GM21423 (cell line): ENCODE measurements around the gene RERE.

Source experiments
- ATAC-seq: cut with Tn5 transposase; IDR thresholded peaks from one replicate; pipeline ENCODE4 v1.9.1; 2021; ENCODE audit warnings: mild to moderate bottlenecking, moderate library complexity; ENCODE audit not compliant: unreplicated experiment

Gene RERE

DNA sequence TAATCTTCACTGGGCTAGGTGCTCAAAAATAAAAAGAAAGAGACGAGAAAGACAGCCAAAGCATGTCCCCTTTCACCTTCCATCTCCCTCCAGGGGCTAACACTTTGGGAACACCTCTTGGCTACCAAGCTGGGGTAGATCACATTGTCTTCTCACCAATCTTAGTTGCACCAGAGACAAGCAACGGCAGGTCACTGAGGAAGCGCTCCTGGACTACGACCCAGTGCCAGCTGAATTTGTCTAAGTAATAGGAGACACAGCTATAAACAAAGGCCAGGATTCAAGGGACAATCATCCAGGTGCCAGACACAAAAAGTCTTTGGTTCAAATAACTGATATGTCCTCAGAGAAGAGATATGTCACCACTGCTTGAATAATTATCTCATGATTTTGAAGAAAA lies 399.1 kb downstream of the RERE start:
- no peak for ATAC-seq

DNA sequence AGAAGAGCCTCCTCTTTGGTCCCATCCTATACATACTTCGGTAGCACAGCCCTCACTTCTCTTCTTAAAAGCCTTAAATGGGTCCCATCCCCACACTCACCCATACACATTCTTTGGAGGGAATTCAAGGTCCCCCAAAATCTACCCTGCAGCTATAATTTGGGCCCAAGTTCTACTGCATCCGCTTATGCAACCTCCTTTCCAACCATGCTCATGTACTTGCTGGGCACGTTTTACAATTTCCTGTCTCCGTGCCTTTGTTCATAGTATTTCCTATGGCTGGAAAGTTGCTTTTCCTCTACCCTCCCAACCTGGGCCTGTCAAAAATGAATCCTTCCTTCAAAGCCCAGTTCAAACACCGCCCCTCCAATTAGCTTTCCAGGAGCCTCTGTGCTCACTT lies 399.8 kb downstream of the RERE start:
- ATAC-seq, result no peak

DNA sequence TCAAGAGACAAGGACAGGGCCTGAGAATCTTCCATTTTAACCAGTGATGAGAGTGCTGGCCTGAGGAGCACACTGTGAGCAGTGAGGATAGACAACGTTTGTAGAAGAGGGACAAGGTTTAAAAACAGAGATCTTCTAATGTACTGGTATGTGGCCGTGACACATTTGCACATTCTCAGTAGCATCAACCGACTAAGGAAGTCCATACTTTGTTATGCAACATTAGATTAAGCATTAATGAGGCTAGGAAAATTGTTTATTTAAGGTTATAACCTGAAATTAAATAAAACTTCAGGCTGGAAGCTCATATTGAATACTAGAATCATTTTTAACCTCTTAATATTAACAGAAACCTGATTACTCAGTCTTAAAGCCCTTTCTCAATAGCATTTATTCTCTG lies 400.6 kb downstream of the RERE start:
- ATAC-seq, result no peak

DNA sequence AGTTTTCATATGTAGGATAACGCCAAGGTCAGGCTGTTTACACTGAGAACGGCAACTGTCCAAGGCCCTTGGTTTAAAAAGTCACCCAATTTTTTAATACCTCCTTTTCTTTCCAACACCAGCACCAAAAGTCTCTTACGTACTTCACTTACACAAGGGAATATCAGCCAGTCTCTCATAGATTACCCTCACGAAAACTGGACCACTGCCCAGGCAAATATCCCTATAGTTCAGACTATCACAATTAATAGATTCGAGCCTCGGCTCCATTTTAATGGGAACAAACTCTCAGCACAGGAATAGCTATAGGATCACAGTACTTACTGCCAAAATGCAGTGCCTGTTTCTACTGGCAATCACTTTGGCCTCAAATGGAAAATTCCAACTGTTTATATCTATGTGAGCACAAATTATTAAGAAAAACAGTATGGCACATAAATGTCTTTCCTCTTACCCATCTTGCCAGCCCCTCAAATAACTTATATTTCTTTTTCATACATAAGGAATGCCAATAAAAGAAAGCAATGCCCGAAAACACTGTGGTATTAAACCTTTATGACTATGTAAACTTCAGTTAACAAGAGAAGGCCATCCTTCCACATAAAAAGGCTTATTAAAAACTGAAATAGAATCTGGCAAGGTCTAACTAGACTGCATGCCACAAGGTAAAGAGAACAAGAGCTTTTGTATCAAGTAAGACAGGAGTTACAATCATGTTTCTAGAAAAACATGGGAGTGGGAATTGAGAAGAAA lies 401.7 kb downstream of the RERE start:
- ATAC-seq, result no peak

DNA sequence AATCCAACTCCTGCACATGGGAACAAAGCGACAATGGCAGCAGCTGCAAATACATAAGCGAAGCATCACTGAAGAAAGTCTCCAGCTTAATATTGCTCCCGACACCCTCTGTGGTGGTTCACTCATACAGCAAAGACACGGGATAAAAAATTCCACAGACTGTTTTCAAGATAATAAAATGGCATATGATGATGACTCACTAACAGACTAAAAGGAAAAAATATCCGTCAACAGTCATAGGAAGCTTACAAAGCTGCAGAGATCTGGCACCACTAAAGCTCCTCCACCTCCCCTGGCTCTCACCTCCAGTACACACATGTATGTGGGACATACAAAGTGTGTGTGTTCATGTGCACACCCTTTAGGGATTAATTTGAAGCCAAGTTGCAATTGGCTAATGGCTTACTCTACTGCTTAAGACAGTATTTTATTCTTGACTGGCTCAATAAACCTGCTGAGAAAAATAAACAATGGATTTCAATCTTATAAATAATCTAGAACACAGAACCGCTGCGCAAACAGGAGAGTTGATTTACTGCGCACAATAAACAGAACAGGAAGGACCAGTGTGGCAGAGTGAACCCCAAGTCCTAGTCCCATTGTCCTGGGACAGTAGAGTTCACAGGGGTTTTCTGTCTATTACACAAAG lies 405.1 kb downstream of the RERE start:
- ATAC-seq, result no peak

DNA sequence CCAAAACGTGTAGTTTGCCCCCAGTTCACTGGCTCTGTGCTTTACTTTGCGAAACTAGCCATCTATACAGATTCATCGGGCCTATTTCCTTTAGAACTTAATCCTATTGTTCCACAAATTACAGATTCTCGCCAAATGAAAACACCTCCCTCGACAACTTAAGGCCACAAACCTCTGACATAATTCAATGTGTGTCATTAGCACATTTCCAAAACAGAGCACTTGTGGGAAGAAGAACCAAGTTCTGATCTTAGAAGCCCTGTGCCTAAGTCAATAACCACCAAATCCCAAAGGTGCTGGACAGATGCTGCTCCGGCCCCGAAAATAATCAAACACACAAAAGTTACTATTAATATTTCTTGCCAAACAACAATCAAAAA lies 405.6 kb downstream of the RERE start:
- ATAC-seq, result no peak

DNA sequence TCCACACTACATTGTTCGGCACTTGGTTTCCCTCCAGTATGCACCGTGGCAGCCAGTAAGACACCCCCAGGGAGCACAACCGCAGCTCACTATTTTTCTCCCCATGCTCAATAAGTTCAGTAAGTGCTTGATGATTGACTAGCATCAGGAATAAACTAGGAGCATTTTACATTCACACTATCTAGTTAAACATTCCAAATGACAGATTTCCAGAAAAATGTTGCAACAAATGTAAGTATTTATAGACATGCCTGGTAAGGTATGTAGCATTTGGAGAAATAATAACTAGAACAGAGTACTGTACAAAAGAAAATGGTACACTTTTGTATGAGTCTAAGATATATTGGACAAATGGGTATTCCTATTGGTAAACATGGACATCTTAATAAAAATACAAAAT lies 406.6 kb downstream of the RERE start:
- ATAC-seq, result no peak

DNA sequence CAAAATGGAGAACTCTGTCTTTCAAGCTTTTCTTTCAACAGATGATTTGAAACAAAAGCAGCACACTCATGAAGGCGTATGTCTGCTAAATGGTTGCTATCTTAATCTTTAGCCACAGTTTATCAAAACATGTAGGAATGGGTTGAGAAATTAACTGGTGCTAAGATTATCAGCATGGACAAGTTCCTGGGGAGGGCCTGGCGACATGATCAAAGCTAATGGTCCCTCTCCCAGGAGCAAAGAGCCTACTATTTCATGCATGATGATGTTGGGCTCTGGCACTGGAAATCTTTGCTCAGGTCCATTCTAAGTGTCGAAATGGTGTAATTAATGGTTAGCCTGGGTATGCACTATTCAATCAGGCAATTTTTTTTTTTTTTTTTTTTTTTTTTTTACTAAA lies 407.8 kb downstream of the RERE start:
- ATAC-seq, result no peak

DNA sequence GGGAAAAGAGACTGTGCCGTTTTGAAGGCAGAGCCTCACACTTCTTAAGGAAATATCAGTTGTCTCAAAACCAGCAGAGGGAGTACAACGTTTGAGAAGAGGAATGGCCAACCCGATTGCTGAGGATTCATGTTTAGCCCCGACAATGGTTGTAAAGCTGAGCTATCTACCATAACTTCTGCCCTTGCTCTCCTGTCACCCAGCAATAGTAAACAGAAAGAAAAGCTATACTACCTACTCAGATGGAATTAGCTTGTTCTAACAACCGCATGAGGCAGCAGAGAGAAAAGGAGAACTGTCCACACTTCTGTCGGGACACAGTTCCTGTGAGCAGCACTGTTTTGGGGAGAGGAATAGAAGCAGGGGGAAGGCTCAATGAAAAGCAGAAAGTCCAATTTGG lies 408.3 kb downstream of the RERE start:
- no peak for ATAC-seq

DNA sequence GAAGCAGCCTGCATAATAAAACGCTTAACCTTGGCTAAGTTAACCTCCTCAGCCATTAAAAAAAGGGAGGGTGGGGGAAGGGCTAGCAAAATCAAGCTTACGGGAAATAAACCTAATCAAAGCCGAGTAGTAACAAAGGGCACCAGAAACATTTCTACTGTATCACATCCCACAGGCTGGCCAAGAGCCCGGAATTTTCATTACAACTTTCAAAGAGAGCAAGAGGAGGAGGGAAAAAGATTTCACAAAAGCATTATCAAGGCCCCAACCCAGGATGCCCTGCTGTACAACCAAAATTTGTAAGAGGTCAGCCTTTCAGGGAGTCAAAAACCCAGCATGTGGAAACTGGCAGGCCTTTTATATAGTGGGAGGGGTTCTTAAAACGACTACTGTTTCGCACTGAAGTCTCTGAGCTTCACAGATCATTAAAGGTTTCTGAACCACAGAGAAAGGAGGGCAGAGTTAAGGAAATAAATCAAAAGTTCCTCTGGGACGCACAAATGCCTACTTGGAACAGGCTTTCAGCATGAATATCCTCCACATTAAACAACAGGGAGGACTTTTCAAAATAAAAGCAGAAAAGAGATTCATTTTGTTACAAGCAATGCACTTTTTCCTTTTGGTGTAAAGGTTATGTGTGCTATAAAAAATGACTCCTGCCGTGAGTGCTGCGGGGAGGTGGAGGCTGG lies 409.1 kb downstream of the RERE start:
- ATAC-seq, result no peak

DNA sequence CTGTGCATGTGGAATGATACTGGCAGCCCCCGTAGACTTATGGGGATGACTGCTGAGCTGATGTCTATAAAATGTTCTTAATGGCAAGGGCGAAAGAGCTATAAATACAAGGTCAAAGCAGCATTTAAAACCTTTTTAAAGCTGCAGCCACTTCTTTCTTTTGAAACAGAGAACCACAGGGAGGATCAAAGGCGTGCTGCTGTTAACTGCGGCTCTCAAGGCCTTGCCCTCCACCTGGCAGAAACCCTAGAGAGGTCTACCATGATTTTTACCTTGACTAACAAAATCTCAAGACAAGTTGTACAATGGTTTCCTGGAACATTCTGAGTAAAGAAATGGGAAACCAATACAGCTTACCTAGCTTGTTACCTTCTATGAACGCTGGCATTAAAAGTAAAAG lies 409.8 kb downstream of the RERE start:
- no peak for ATAC-seq

DNA sequence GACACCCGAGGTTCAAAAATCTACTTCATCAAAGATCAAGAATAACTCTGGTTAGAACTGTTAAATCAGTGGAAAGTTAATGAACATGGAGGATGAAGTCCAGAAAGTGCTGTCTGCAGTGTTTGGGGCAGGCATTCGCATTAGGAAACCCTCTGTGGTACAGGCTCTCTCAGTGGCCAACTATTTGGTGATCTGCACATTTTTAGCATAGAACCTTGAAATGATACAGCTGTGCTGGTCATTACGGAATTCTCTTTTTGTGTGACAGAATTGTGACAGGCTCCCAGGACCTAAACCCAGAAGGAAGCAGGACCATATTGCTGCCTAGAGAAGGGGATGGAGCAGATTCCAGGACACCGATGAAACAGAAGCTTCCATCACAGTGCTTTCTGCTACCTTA lies 410.5 kb downstream of the RERE start:
- no peak for ATAC-seq

DNA sequence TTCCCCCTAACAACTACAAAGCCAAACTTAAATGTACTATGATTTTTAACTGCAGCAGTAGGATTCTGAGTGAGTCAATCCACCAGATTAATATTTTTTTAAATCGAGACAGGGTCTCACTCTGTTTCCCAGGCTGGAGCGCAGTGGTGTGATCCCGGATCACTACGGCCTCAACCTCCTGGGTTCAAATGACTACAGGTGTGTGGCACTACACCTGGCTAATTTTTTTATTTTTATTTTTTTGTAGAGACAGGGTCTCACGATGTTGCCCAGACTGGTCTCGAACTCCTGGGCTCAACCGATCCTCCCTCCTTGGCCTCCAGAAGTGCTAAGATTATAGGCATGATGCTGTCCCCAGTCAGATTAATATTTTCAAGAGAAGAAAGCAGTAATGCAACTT lies 411.4 kb downstream of the RERE start:
- no peak for ATAC-seq

DNA sequence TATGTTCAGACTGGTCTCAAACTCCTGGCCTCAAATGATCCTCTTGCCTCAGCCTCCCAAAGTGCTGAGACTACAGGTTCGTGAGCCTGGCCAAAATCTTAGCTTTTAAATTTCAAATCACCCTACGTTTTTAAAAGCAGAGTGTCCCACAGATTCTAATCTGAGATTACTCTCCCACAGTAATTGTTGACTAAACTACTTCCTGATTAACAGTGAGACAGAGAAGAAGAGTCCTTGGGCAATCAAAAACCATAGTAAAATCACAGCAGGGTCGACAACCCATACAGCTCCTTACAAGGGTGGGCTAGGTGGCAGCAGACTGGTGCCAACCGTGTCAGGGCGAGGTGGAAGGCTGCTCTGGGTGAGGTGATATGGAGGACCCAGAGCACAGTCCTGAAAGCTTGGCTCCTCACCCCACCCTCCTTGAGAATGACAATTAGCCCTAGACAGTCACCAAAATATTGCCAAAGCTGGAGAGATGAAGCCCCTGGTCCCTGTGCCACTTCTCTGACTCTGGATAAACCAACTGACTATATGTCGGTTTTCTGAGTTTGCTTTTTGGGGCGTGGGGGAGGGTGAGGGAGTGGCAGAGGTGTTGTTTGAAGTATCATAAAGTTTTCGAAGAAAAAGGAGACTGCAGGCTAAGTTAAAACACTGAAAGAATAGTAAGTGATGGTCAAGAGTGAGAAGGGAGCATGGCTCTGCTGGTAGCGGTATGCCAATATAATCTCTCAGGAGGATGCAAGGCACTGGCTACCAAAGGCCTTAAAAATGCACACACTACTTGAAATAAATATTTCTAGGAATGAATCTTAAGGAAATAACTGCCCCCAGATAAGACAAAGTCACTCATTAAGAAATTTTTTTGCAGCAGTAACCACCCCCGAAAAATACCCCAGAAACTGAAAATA lies 412.7 kb downstream of the RERE start:
- no peak for ATAC-seq

DNA sequence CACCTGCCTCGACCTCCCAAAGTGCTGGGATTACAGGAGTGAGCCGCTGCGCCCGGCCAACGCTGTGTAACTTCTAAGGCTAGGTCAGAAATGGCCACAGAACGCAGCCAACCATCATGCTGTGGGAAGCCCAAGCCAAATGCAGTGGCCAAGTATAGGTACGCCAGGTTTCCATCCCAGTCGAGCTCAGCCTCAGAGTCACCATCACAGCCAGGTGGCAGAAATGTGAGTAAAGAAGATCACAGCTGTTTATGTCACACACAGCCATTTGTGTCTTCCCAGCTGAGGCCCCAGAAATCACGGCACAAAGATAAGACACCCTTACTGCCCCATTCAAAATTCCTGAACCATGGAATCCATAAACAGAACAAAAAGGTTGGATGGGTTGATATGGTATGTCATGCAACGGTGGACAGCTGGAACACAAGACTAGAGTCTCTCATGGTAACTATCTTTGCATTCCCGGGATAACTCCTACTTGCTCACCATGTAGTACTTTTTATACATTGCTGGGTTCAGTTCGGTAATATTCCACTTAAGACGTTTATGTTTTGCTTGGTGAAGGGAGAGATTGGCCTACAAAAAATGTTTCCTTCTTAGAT lies 415.2 kb downstream of the RERE start:
- ATAC-seq, result no peak

DNA sequence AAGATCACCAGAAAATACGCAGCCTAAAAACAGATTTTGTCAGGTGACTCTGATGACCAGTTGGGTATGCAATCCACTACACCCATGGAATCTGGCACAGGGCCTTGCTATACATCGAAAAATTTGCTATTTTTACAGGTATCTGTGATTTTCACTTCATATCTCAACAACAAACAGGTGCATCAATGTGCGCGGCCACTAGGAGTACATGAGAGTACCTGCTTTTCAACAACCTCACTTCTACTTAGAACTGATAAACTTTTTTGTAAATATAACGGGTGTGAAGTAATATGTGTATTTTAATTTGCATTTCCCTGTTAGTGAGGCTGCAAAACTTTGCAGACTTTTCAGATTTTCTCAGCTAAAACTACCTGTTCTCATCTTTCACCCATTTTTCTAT lies 418.8 kb downstream of the RERE start:
- no peak for ATAC-seq

DNA sequence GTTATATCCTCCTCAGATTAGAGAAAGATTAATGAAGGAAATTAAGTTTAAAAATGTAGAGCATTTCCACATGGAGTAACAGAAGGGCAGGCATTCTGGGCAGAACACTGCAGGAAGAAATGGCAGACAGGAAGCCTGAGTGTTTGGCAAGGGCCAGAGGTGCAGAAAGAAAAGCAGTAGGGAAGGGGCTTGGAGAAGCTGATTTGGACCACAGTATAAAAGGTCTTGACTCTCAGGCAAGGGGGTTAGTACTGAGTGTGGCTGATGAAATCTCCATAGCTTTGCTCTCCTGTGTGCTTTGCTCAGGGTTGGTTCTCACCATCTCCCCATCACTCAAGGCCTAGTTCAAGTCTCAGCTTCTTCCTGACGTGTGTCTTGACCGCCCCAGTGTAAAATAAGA lies 419.4 kb downstream of the RERE start:
- ATAC-seq, result no peak

DNA sequence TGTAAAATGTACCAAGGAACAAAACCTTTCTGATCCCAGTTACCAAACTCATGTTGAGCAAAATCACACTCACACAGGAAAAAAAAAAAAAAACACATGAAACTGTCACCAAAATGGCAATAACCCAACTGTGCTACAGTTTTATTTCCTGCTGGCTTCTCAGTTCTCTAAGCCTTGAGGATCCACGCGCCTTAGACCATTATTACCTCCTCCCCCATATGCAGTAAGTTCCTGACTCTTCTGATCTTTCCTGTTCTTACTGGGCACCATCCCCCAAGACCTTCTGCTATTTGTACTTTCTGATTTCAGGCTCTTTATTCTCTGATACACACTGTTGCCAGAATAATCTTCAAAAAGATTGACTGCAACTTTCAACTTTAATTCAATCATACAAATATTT lies 419.9 kb downstream of the RERE start:
- peak; percentile 61 for ATAC-seq

DNA sequence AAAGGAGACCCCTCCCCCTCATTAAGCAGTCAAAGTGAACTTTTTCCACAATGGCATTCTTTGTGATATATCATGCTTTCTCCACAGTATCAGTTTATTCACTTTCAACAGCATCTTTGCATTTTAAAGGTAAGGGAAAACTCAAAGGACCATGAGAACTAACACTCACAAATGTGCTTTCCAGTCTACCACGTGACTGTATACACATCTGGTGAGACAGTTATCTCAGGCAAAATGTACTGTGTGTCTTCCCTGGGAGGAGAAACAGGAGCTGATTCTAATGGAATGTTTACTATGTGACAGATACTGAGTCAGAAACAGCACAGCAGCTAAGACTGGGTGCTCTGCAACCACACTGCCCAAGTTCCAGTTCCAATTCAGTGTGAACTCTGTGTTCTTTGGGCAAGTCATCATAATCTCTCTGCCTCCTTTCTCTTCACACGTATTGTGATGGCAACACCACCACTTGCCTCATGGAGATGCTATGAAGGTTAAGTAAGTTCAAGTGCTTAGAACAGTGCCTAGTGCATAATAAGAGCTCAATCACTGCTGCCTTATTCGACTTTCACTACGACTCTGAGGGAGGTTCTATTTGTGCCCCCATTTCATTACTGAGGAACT lies 420.5 kb downstream of the RERE start:
- peak; percentile 41 for ATAC-seq

DNA sequence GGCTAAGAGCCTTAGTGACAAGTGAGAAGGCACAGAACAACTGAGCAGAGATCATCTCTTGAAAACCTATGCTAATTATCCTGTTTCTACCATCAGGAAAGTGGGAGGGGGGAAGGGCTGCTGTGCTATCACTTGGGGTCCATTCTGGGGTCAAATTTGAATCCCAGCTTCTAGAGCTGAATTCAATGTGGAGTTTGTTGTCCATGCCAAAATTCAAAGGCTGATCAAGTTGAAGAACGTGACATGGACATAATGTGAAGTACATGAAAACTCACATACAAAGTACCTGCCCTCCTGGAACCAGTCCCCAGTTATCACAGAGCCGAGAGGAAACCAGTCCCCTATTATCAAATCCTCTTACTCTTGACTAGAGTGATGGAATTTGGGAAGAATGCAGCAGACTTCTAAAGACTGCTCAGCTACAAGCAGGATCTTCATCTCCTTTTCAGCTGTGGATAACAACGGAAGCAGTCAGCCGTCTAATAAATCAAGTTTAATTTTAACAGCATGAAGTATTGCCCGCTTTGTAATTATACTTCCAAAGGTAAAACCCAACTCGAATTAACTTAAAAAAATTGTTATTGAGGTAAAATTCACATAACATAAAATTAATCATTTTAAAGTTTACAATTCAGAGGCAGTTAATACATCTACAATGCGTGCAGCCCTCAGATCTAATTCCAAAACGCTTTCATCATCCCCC lies 421.2 kb downstream of the RERE start:
- ATAC-seq, result no peak
